Measurements from ENCODE around the gene MYO5C.

MYO5C gene

DNA sequence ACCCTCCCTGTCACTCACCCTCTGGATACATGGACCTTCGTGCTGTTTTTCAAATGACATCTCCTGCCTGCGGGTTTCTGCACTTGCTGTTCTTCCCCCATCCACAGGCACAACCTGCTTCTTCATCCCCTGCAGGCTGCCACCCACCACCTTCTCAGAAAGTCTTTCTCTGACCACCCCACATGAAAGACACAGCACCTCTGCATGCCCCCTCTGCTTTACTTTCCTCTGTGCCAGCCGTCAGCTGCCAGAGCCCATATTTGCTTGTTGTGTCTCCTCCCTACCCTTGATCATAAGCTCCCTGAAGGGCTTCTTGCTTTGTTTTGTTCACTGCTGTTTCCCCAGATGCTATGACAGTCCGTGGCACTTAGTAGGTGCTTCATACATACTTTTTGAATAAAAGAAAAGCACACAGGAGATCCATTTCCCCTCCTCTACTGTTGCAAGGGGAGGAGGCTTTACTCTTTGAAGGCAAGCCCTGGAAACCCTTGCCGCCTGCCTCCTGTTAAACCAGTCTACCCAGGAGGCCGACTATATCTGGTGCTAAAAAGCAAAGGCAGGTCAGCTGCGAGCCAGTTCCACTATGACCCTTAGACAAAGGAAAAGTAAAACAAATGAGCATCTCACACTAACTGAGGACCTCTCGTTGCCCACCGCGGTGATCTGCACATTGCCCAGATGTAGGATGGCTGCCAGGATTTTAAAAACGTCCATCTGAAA, 31.9 kb downstream of the MYO5C start:
- Histone ChIP-seq H3K36me3 (ENCODE audit: control insufficient read depth, insufficient read depth, low read length, severe bottlenecking) (no peaks in the 10 kb centered on the region), H3K9me3 (ENCODE audit: control insufficient read depth, low read length) (no peaks in the 10 kb centered on the region), H3K4me3 (ENCODE audit: low read length) (no peak overlapping the region), H3K4me1 (ENCODE audit: control insufficient read depth, insufficient read depth, low read length) (peaks cover 10% of the 10 kb centered on the region), H3K9ac (ENCODE audit: low read length) (no peak overlapping the region), H3K27me3 (replicated peaks; ENCODE audit: control insufficient read depth, insufficient read depth, low read length) (no peaks in the 10 kb centered on the region)
- no peak for DNase-seq (ENCODE audit: low read depth)

DNA sequence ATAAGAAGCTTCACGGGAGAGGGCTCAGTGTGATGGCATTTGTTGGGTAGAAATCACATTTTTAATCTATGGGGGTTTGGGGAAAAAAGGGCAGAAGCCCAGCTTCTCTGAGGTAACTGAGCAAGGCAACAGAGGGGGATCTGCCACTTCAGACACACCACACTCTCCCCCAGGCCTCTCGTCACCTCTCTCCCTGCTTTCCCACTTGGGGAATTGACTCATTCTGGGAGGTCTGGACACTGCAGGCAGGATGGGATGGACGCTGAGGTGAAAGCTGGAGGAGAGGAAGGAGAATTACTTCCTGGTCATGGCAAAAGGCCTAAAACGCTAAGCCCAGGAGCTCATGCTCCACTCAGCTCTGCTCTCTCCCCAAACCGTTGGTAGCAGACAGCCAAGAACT, 33.2 kb downstream of the MYO5C start:
- H3K4me1 ChIP-seq (ENCODE audit: control insufficient read depth, insufficient read depth, low read length) = peaks cover 19% of the 10 kb centered on the region
- H3K27me3 ChIP-seq (replicated peaks; ENCODE audit: control insufficient read depth, insufficient read depth, low read length) = no peaks in the 10 kb centered on the region
- no peak overlapping the region for H3K4me3 ChIP-seq (ENCODE audit: low read length)
- no peak for DNase-seq (ENCODE audit: low read depth)
- H3K9ac ChIP-seq (ENCODE audit: low read length) = no peak overlapping the region
- H3K9me3 ChIP-seq (ENCODE audit: control insufficient read depth, low read length) = no peaks in the 10 kb centered on the region
- H3K36me3 ChIP-seq (ENCODE audit: control insufficient read depth, insufficient read depth, low read length, severe bottlenecking) = no peaks in the 10 kb centered on the region

DNA sequence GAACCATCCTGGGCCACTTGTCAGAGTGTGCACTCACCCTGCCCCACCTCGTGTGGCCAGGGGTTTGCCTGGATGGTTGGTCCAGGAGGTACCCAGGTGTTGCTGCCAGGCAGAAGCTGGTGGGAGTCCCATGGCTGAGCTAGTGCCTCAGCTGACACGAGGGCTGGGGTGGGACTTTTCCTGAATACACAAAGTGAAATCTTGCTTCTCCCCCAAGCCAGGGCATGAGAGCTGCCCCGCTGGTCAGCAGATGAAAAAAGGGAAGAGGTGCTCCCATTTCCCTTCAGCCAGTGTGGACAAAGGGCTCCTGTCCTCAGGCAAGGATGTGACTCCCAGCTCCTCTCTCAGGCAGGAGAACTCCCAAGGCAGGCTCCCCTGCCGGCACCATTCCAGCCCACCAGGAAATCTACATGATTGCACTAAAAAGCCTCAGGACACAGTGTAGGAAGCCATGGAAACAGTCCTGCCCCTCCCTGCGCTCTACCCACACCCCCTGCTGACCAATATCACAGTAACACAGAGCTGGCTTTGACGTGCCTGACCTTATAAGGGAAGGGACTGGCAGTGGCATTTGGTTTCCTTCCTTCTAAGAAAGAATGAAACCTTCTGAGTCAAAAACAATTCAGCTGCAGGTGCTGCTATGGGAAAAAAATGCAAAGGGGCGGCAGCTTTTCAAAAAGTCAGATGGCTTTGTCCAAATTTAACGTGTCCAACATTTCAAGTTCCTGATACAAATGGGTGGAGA, 33.9 kb downstream of the MYO5C start:
- Histone ChIP-seq H3K9ac (ENCODE audit: low read length) (no peak overlapping the region), H3K36me3 (ENCODE audit: control insufficient read depth, insufficient read depth, low read length, severe bottlenecking) (no peaks in the 10 kb centered on the region), H3K4me1 (ENCODE audit: control insufficient read depth, insufficient read depth, low read length) (peaks cover 26% of the 10 kb centered on the region), H3K4me3 (ENCODE audit: low read length) (no peak overlapping the region), H3K27me3 (replicated peaks; ENCODE audit: control insufficient read depth, insufficient read depth, low read length) (no peaks in the 10 kb centered on the region), H3K9me3 (ENCODE audit: control insufficient read depth, low read length) (no peaks in the 10 kb centered on the region)
- DNase-seq (ENCODE audit: low read depth) = peak; percentile 71

DNA sequence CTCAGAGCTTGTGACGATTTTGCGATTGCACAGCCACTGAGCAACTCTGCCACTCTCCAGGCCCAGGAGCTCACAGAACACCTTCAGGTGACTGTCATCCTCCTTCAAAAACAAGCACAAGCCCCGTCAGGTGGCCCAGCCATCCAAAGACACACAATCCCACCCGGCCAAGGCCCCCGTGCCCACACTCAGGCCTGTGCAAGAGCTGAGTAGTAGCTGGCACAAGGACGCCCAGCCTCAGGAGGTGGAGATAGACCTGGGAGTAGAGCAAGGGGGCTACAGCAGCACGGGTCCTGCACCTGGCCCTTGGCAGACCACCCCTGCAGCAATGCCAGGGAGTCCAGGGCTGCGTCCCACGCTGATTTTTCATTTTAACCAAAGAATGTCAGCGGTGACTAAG, 34.6 kb downstream of the MYO5C start:
- H3K4me3 ChIP-seq (ENCODE audit: low read length) = no peak overlapping the region
- H3K4me1 ChIP-seq (ENCODE audit: control insufficient read depth, insufficient read depth, low read length) = peaks cover 28% of the 10 kb centered on the region
- no peak for DNase-seq (ENCODE audit: low read depth)
- no peaks in the 10 kb centered on the region for H3K27me3 ChIP-seq (replicated peaks; ENCODE audit: control insufficient read depth, insufficient read depth, low read length)
- H3K9me3 ChIP-seq (ENCODE audit: control insufficient read depth, low read length) = no peaks in the 10 kb centered on the region
- no peak overlapping the region for H3K9ac ChIP-seq (ENCODE audit: low read length)
- H3K36me3 ChIP-seq (ENCODE audit: control insufficient read depth, insufficient read depth, low read length, severe bottlenecking) = no peaks in the 10 kb centered on the region

DNA sequence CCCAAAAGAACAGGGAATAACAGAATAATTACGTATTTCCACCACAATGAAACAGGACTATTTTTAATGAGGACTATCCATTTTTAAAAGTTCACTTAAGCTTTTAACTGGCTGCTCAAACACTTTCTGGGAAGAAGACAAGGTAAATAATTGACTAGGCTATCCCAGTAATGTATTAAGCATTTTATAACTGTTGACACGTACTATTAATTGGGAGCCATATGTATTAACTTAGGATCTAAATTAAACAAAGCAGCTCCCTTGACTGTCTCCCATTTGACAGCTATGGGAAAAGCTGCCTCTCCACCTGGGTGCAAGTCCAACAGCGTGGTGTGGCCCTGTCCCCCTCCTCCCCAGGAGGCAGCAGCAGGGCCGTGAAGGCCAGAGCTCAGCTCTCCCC, 36.1 kb downstream of the MYO5C start:
- H3K9me3 ChIP-seq (ENCODE audit: control insufficient read depth, low read length) = no peaks in the 10 kb centered on the region
- H3K36me3 ChIP-seq (ENCODE audit: control insufficient read depth, insufficient read depth, low read length, severe bottlenecking) = no peaks in the 10 kb centered on the region
- no peak overlapping the region for H3K4me3 ChIP-seq (ENCODE audit: low read length)
- H3K27me3 ChIP-seq (replicated peaks; ENCODE audit: control insufficient read depth, insufficient read depth, low read length) = no peaks in the 10 kb centered on the region
- peaks cover 37% of the 10 kb centered on the region for H3K4me1 ChIP-seq (ENCODE audit: control insufficient read depth, insufficient read depth, low read length)
- H3K9ac ChIP-seq (ENCODE audit: low read length) = no peak overlapping the region
- DNase-seq (ENCODE audit: low read depth) = no peak

DNA sequence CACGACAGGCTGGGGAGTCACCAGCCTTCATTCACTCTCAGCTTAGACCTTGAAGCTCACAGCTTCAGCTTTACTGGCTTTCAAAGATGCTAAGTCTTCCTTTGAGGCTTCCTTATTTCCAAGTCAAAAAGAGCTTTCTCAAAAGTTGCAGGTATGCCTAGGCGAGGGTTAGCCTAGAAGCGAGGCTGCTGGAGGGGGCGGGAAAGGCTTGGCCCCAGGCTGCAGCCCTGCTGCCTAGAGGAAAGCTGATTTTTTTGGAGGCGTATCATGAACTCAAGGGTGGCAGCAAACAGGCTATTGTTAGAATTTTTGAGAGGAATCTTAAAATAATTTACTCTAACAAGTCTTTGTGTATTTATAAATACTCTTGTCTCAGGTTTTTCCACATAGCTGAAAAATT, 37.1 kb downstream of the MYO5C start:
- no peak overlapping the region for H3K4me3 ChIP-seq (ENCODE audit: low read length)
- no peaks in the 10 kb centered on the region for H3K36me3 ChIP-seq (ENCODE audit: control insufficient read depth, insufficient read depth, low read length, severe bottlenecking)
- H3K9me3 ChIP-seq (ENCODE audit: control insufficient read depth, low read length) = no peaks in the 10 kb centered on the region
- H3K4me1 ChIP-seq (ENCODE audit: control insufficient read depth, insufficient read depth, low read length) = peaks cover 40% of the 10 kb centered on the region
- DNase-seq (ENCODE audit: low read depth) = no peak
- H3K27me3 ChIP-seq (replicated peaks; ENCODE audit: control insufficient read depth, insufficient read depth, low read length) = no peaks in the 10 kb centered on the region
- H3K9ac ChIP-seq (ENCODE audit: low read length) = no peak overlapping the region

DNA sequence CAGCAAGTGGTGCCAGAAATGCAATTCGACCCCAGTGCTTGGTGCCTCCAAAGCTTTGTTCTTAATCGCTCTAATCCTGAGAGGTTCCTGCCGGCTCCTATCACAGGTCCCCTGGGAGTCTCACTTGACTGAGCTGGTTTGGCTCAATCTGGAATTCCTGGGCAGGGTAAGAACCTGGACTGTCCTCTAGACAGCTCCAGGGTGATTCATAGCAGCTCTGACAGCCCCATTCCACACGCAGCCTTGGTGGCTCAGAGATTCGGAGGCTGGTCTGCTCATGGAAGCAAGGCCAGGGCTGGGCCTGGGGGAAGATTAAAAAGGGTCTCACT, 37.9 kb downstream of the MYO5C start:
- peaks cover 48% of the 10 kb centered on the region for H3K4me1 ChIP-seq (ENCODE audit: control insufficient read depth, insufficient read depth, low read length)
- DNase-seq (ENCODE audit: low read depth) = peak; percentile 51

DNA sequence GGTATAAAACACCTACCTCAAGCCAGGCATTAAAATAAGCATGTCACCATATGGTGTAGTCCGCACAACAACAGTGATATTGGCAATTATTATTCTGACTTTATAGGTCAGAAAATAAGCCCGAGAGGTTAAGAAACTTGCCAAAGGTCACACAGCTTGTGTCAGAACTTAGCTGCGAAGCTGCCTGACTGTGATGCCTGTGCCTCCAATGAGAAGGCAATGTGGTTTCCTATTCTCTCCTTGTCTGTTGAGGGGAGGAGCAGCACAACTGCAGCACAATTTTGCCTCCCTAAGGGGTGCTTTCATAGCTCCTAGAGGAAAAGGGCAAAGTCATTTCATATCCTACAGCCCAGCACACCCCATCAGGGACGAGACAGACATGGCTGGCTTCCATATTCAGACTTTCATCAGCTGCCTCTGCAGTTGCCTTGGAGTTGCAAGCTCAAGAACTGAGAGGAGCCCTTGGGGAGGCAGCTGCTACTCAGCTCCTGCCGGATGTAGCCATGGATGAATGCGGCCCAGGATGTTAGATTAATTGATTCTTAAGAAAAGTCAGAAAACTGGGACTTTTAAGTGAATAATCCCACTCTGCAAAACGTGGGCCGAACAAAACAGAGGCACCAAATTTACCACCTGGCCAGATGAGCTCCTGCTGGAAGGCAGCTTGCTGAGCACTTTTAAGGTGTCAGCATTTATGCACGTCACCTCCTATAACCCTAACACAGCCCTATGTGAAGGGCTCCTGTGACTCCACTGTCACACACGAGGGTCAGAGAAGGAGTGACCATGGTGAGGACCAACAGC, 38.5 kb downstream of the MYO5C start:
- Histone ChIP-seq H3K4me3 (ENCODE audit: low read length) (peak overlapping the region; percentile 56), H3K4me1 (ENCODE audit: control insufficient read depth, insufficient read depth, low read length) (peaks cover 49% of the 10 kb centered on the region), H3K36me3 (ENCODE audit: control insufficient read depth, insufficient read depth, low read length, severe bottlenecking) (no peaks in the 10 kb centered on the region), H3K9me3 (ENCODE audit: control insufficient read depth, low read length) (no peaks in the 10 kb centered on the region), H3K27me3 (replicated peaks; ENCODE audit: control insufficient read depth, insufficient read depth, low read length) (no peaks in the 10 kb centered on the region), H3K9ac (ENCODE audit: low read length) (peak overlapping the region; percentile 41)
- peak; percentile 21 for DNase-seq (ENCODE audit: low read depth)

More for the DNA sequence above, 37.9 kb downstream of the MYO5C start:
- Histone ChIP-seq H3K36me3 (ENCODE audit: control insufficient read depth, insufficient read depth, low read length, severe bottlenecking) (no peaks in the 10 kb centered on the region), H3K27me3 (replicated peaks; ENCODE audit: control insufficient read depth, insufficient read depth, low read length) (no peaks in the 10 kb centered on the region), H3K9ac (ENCODE audit: low read length) (no peak overlapping the region), H3K4me3 (ENCODE audit: low read length) (no peak overlapping the region), H3K9me3 (ENCODE audit: control insufficient read depth, low read length) (no peaks in the 10 kb centered on the region)

DNA sequence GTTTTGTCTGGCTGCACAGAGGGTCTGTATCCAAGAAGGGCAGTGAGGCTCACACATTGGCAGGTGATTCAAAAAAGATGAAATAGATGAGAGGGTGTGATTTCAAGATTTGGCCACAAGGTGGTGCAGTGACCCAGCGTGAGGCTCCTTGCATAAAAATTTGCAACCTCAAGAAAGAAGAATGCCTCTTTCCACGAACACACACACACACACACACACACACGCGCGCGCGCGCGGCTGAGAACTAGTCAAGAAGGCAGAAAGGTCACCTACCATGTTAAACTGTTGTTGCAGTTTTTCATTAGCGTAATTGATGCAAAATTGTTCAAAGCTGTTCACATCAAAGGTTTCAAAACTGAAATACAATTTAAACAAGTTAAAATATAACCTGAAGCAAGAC, 39.2 kb downstream of the MYO5C start:
- Histone ChIP-seq H3K9ac (ENCODE audit: low read length) (peak overlapping the region; percentile 41), H3K4me3 (ENCODE audit: low read length) (peak overlapping the region; percentile 56), H3K36me3 (ENCODE audit: control insufficient read depth, insufficient read depth, low read length, severe bottlenecking) (no peaks in the 10 kb centered on the region), H3K27me3 (replicated peaks; ENCODE audit: control insufficient read depth, insufficient read depth, low read length) (no peaks in the 10 kb centered on the region), H3K4me1 (ENCODE audit: control insufficient read depth, insufficient read depth, low read length) (peaks cover 43% of the 10 kb centered on the region), H3K9me3 (ENCODE audit: control insufficient read depth, low read length) (no peaks in the 10 kb centered on the region)
- DNase-seq (ENCODE audit: low read depth) = peak; percentile 91

DNA sequence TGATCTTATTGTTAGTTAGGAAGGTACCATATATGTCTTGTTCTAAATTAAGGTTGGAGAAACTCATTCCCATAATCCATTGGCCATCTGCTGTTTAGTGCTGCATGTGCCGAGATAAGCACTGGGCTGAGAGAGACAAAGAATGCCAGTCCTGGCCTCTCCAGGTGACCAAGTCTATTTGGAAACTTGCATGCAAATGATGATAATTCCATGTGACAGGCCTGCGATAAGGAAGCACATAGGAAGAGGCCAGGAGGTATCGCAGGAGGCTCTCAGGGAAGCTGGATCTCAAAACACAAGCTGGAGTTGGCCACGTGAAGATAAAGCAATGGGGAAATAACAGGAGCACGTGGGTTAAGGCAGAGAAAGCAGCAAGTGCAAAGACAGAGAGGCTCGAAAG, 39.7 kb downstream of the MYO5C start:
- H3K9me3 ChIP-seq (ENCODE audit: control insufficient read depth, low read length) = no peaks in the 10 kb centered on the region
- no peak overlapping the region for H3K9ac ChIP-seq (ENCODE audit: low read length)
- H3K4me3 ChIP-seq (ENCODE audit: low read length) = no peak overlapping the region
- peaks cover 43% of the 10 kb centered on the region for H3K4me1 ChIP-seq (ENCODE audit: control insufficient read depth, insufficient read depth, low read length)
- no peak for DNase-seq (ENCODE audit: low read depth)
- no peaks in the 10 kb centered on the region for H3K36me3 ChIP-seq (ENCODE audit: control insufficient read depth, insufficient read depth, low read length, severe bottlenecking)
- H3K27me3 ChIP-seq (replicated peaks; ENCODE audit: control insufficient read depth, insufficient read depth, low read length) = no peaks in the 10 kb centered on the region

DNA sequence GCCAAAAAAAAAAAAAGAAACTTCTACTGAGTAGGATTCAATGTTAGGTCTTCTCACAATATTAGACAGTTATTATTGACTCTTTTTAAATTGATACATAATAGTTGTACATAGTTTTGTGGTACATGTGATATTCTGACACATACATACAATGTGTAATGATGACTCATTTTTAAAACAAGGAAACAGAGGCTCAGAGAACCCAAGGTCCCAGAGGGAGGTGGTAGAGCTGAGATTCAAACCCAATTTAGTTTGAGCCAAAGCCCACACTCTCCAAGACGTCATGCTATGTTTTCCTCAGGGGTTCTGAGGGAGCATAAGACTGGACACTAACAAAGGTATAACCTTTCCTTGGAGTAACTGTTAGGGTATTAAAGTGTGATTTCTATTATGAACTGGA, 40.6 kb downstream of the MYO5C start:
- H3K4me1 ChIP-seq (ENCODE audit: control insufficient read depth, insufficient read depth, low read length) = peaks cover 43% of the 10 kb centered on the region
- peak; percentile 55 for DNase-seq (ENCODE audit: low read depth)
- H3K9ac ChIP-seq (ENCODE audit: low read length) = no peak overlapping the region
- H3K27me3 ChIP-seq (replicated peaks; ENCODE audit: control insufficient read depth, insufficient read depth, low read length) = no peaks in the 10 kb centered on the region
- H3K9me3 ChIP-seq (ENCODE audit: control insufficient read depth, low read length) = no peaks in the 10 kb centered on the region
- no peak overlapping the region for H3K4me3 ChIP-seq (ENCODE audit: low read length)
- H3K36me3 ChIP-seq (ENCODE audit: control insufficient read depth, insufficient read depth, low read length, severe bottlenecking) = no peaks in the 10 kb centered on the region

Measured in adipocyte (in vitro differentiated cells).